NB4 (cell line): Measurements from ENCODE around the gene S100A2.

Experiments used
- CTCF ChIP-seq: IDR thresholded peaks from one replicate; pipeline ENCODE4 v1.5.1; 2012; ENCODE audit warnings: low read depth, low read length
- POLR2A ChIP-seq: IDR thresholded peaks from 2 replicates; pipeline ENCODE4 v1.6.1; 2011; ENCODE audit warnings: mild to moderate bottlenecking; ENCODE audit not compliant: insufficient read length; ENCODE audit errors: extremely low read depth

- TF ChIP-seq CTCF (no peak), POLR2A (no peak)
Observed at GRCh38 chr1:153525088-153525728, 40.4 kb downstream of the S100A2 start.
